HepG2 (cell line): ENCODE measurements around the gene U2AF2. TPM values are rescaled to one million over a fixed set of nuclear protein-coding genes. Genes with fewer than 3 reads are reported as not detected.

Experiments
- ATAC-seq: fragments of 200-7000 bp; cut with Tn5 transposase; 3 replicates; pipeline ENCODE4 v1.9.1; 2020; ENCODE audit warnings: mild to moderate bottlenecking, moderate library complexity
- BruUV-seq: library from RNA; stranded (reverse); fragments of 400-500 nt; replicated peaks from 2 replicates; lab custom pipeline; 2021; lab: Mats Ljungman, UMichigan
- CTCF ChIA-PET: fragments of 300-600 bp; formaldehyde crosslinking; extraction: SDS; loops from one replicate; lab custom pipeline; 2021; ENCODE audit warnings: low total read pairs, inconsistent platforms, low intra/inter-chr PET ratio; lab: Yijun Ruan, JAX
- POLR2A ChIA-PET: fragments of 350-600 bp; sonication (Branson Sonifier 250); formaldehyde crosslinking; loops from one replicate; lab custom pipeline; 2020; ENCODE audit warnings: antibody characterized with exemption, inconsistent platforms; lab: Yijun Ruan, JAX
- DNase-seq: peaks from one replicate; pipeline ENCODE4 v3.0.0-alpha.2; 2015; ENCODE audit warnings: low spot score
- FAIRE-seq: peaks from 3 replicates; lab custom pipeline; 2011; peaks lifted over from hg19 to GRCh38; lab: Jason Lieb, UNC
- H2AFZ ChIP-seq: one replicate; pipeline ENCODE4 v1.6.1; 2011; ENCODE audit warnings: low read length, inconsistent platforms
- H3K27ac ChIP-seq: fragments of 300-600 bp; 3 replicates; pipeline ENCODE4 v1.8.0; 2011; ENCODE audit warnings: mixed run types, mild to moderate bottlenecking, mixed read lengths, low read length, inconsistent platforms; ENCODE audit not compliant: insufficient read depth; ENCODE audit errors: extremely low read length
- H3K27me3 ChIP-seq, 2 experiments: fragments of 200-600 bp in 1 of 2; 2 replicates in 1 of 2; 3 replicates in 1 of 2; pipeline versions ENCODE4 v1.6.0 to v1.8.0; 2011; ENCODE audit warnings: low read length in 2 of 2, mild to moderate bottlenecking in 2 of 2, moderate library complexity in 2 of 2, inconsistent platforms in 1 of 2; ENCODE audit not compliant: insufficient read depth in 2 of 2, control insufficient read depth in 1 of 2
- H3K36me3 ChIP-seq, 2 experiments: fragments of 200-600 bp in 1 of 2; replicated peaks in 1 of 2; 2 replicates in 1 of 2; 3 replicates in 1 of 2; pipeline versions ENCODE4 v1.5.1 to v1.8.0; 2011; ENCODE audit warnings: low read length in 2 of 2, inconsistent platforms in 1 of 2; ENCODE audit not compliant: insufficient read depth in 2 of 2, control insufficient read depth in 1 of 2
- H3K4me1 ChIP-seq: 2 replicates; pipeline ENCODE4 v1.5.1; 2012; ENCODE audit warnings: low read length, inconsistent platforms; ENCODE audit not compliant: insufficient read depth
- H3K4me2 ChIP-seq: 2 replicates; pipeline ENCODE4 v1.6.0; 2011; ENCODE audit warnings: low read depth, low read length, inconsistent platforms
- H3K4me3 ChIP-seq, 3 experiments: fragments of 200-600 bp in 1 of 3; sonication (generic), shearing (Covaris generic) in 1 of 3; replicated peaks in 1 of 3; 2 replicates each; pipeline ENCODE4 v1.5.1; 2011 to 2016; ENCODE audit warnings: low read length in 3 of 3, inconsistent platforms in 2 of 3, low read depth in 2 of 3, mild to moderate bottlenecking in 2 of 3, control low read depth in 1 of 3, mixed read lengths in 1 of 3; ENCODE audit not compliant: insufficient read depth in 1 of 3
- H3K79me2 ChIP-seq: one replicate; pipeline ENCODE4 v1.6.1; 2011; ENCODE audit warnings: low read length, inconsistent platforms; ENCODE audit not compliant: insufficient read depth
- H3K9ac ChIP-seq: 2 replicates; pipeline ENCODE4 v1.6.0; 2011; ENCODE audit warnings: mild to moderate bottlenecking, low read depth, low read length, inconsistent platforms; ENCODE audit not compliant: insufficient read depth
- H3K9me3 ChIP-seq: 2 replicates; pipeline ENCODE4 v1.5.1; 2012; ENCODE audit warnings: mild to moderate bottlenecking, low read length
- H4K20me1 ChIP-seq: 2 replicates; pipeline ENCODE4 v1.6.0; 2011; ENCODE audit warnings: inconsistent platforms, mild to moderate bottlenecking, low read length, moderate library complexity; ENCODE audit not compliant: insufficient read depth
- AKAP8 ChIP-seq: sonication (generic); formaldehyde crosslinking; IDR thresholded peaks from 2 replicates; pipeline ENCODE4 v1.5.1; 2020; ENCODE audit warnings: mild to moderate bottlenecking, missing genetic modification reagents
- NCOA1 ChIP-seq: sonication (generic); formaldehyde crosslinking; IDR thresholded peaks from 2 replicates; pipeline ENCODE4 v1.9.0; 2021; ENCODE audit warnings: missing genetic modification reagents
- RERE ChIP-seq: IDR thresholded peaks from 2 replicates; pipeline ENCODE4 v1.6.1; 2016; ENCODE audit warnings: low read depth, missing genetic modification reagents, missing compliant biosample characterization
- ZNF180 ChIP-seq: sonication (generic); formaldehyde crosslinking; IDR thresholded peaks from 2 replicates; pipeline ENCODE4 v1.4.0; 2020; ENCODE audit warnings: low read depth, missing genetic modification reagents, borderline replicate concordance
- ZNF605 ChIP-seq: sonication (generic); formaldehyde crosslinking; IDR thresholded peaks from 2 replicates; pipeline ENCODE4 v1.8.0; 2022; ENCODE audit warnings: mild to moderate bottlenecking, missing genetic modification reagents
- WGBS: methylation state at CpG from one replicate; pipeline ENCODE4 v1.1.6; 2017; ENCODE audit warnings: low lambda C conversion rate; 5-methylcytosine and 5-hydroxymethylcytosine counted together
- in situ Hi-C: cut with HindIII; loops from 2 replicates; pipeline ENCODE4 v1.10.0; 2017; ENCODE audit warnings: low pct_unique_long_range_greater_than_20kb; ENCODE audit not compliant: extremely low pct_ligation_motif_present
- intact Hi-C: fragments of 100-400 bp; cut with micrococcal nuclease; formaldehyde crosslinking; loops from one replicate; pipeline ENCODE4 v1.10.0; 2022; ENCODE audit not compliant: unreplicated experiment
- polyA plus RNA-seq, 8 experiments: library from polyadenylated mRNA; depleted of rRNA in 3 of 8; stranded (reverse) in 7 of 8; unstranded in 1 of 8; fragments of >200 nt; fragmentation: Illumina TruSeq in 4 of 8; extraction: Trizol in 4 of 8; gene quantifications; 2 replicates each; pipeline versions ENCODE4 v1.2.1 to v1.2.3, GENCODE V29; 2011 to 2016; ENCODE audit warnings: low read depth in 4 of 8, missing spikeins in 1 of 8, mixed read lengths in 1 of 8; ENCODE audit not compliant: insufficient read depth in 1 of 8
- total RNA-seq, 5 experiments: library from RNA; depleted of rRNA; stranded (reverse); fragments of >200 nt; fragmentation: Illumina TruSeq; extraction: Trizol; gene quantifications; 2 replicates each; pipeline ENCODE4 v1.2.3, GENCODE V29; 2016; ENCODE audit warnings: low read depth in 1 of 5
- TF ChIP-seq, protein P1 (sequence below), 2 experiments: sonication (generic) in 1 of 2; formaldehyde crosslinking in 1 of 2; IDR thresholded peaks; 2 replicates each; pipeline versions ENCODE4 v1.5.1 to v1.6.1; 2011 to 2020; ENCODE audit warnings: borderline replicate concordance in 1 of 2, low read depth in 1 of 2, low read length in 1 of 2, mild to moderate bottlenecking in 1 of 2, missing genetic modification reagents in 1 of 2, moderate library complexity in 1 of 2
- TF ChIP-seq, protein P2 (sequence below): sonication (generic); formaldehyde crosslinking; IDR thresholded peaks from 2 replicates; pipeline ENCODE4 v1.5.1; 2020; ENCODE audit warnings: mild to moderate bottlenecking, missing genetic modification reagents, moderate library complexity
- TF ChIP-seq, protein P3 (sequence below): sonication (generic); formaldehyde crosslinking; IDR thresholded peaks from 2 replicates; pipeline ENCODE4 v1.4.0; 2020; ENCODE audit warnings: missing genetic modification reagents

U2AF2 gene
- total and polyA plus RNA-seq, 2 of the 13 experiments (the other 11 are each of a cell fraction or from before 2014, with no cell fraction given) = 84.3 to 124 TPM

- DNase-seq (no peak), FAIRE-seq (no peak), ATAC-seq (peak; percentile 6)
- Histone ChIP-seq H3K9me3 (no peaks in the 10 kb centered on the region), H2AFZ (no peak overlapping the region), H3K9ac (peak overlapping the region; percentile 84), H3K27ac (peak overlapping the region; percentile 7), H3K27me3 (no peaks in the 10 kb centered on the region; a peak in 1 of 5 replicates), H4K20me1 (no peaks in the 10 kb centered on the region), H3K36me3 (peaks cover 0 to 2% of the 10 kb centered on the region in 2 experiments; a peak in 1 of 5 replicates), H3K4me3 (peak overlapping the region; percentile 81 to 85 (median 84)), H3K79me2 (peaks cover 15% of the 10 kb centered on the region), H3K4me1 (peaks cover 42% of the 10 kb centered on the region), H3K4me2 (peak overlapping the region; percentile 95)
- 27% methylated on average over 12 of the region's 12 CpGs for WGBS
- intact Hi-C loops = loop anchor here (1.0 to 10.0 kb wide), 2 partner anchors 52 to 89 kb away; no protein-coding TSS in a partner anchor
- in situ Hi-C loops = loop anchor here (5.0 kb wide), 1 partner anchor 89 kb away; no protein-coding TSS in a partner anchor
- no TSS peak for BruUV-seq
- ChIA-PET POLR2A (interaction anchor here (0.7 to 2.8 kb wide), 12 partner anchors 14 to 347 kb away, joined by 3 to 23 read pairs (median 5); partner anchors contain the start of genes PPP6R1, ZNF628 and ZNF784), CTCF (interaction anchor here (3.0 kb wide), 1 partner anchor 90 kb away, joined by 25 read pairs; no protein-coding TSS in a partner anchor)
- TF ChIP-seq NCOA1 (CRISPR knock-in tag) (no peak), ZNF605 (CRISPR knock-in tag) (0 out of 2 replicates have a peak, but pooled peaks have one; percentile 35), ZNF180 (CRISPR knock-in tag) (no peak), RERE (CRISPR knock-in tag) (no peak), AKAP8 (CRISPR knock-in tag) (0 out of 2 replicates have a peak, but pooled peaks have one; percentile 41)
- TF ChIP-seq, protein P1, sequence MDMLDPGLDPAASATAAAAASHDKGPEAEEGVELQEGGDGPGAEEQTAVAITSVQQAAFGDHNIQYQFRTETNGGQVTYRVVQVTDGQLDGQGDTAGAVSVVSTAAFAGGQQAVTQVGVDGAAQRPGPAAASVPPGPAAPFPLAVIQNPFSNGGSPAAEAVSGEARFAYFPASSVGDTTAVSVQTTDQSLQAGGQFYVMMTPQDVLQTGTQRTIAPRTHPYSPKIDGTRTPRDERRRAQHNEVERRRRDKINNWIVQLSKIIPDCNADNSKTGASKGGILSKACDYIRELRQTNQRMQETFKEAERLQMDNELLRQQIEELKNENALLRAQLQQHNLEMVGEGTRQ (IDR thresholded peaks at IDR 0.05; ENCODE audit: low read depth, low read length) = no peak
- TF ChIP-seq, protein P1 (CRISPR knock-in tag; IDR thresholded peaks at IDR 0.05; ENCODE audit: borderline replicate concordance) = no peak
- TF ChIP-seq, protein P2, sequence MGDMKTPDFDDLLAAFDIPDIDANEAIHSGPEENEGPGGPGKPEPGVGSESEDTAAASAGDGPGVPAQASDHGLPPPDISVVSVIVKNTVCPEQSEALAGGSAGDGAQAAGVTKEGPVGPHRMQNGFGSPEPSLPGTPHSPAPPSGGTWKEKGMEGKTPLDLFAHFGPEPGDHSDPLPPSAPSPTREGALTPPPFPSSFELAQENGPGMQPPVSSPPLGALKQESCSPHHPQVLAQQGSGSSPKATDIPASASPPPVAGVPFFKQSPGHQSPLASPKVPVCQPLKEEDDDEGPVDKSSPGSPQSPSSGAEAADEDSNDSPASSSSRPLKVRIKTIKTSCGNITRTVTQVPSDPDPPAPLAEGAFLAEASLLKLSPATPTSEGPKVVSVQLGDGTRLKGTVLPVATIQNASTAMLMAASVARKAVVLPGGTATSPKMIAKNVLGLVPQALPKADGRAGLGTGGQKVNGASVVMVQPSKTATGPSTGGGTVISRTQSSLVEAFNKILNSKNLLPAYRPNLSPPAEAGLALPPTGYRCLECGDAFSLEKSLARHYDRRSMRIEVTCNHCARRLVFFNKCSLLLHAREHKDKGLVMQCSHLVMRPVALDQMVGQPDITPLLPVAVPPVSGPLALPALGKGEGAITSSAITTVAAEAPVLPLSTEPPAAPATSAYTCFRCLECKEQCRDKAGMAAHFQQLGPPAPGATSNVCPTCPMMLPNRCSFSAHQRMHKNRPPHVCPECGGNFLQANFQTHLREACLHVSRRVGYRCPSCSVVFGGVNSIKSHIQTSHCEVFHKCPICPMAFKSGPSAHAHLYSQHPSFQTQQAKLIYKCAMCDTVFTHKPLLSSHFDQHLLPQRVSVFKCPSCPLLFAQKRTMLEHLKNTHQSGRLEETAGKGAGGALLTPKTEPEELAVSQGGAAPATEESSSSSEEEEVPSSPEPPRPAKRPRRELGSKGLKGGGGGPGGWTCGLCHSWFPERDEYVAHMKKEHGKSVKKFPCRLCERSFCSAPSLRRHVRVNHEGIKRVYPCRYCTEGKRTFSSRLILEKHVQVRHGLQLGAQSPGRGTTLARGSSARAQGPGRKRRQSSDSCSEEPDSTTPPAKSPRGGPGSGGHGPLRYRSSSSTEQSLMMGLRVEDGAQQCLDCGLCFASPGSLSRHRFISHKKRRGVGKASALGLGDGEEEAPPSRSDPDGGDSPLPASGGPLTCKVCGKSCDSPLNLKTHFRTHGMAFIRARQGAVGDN = 0 out of 2 replicates have a peak, but pooled peaks have one; percentile 3
- TF ChIP-seq, protein P3, sequence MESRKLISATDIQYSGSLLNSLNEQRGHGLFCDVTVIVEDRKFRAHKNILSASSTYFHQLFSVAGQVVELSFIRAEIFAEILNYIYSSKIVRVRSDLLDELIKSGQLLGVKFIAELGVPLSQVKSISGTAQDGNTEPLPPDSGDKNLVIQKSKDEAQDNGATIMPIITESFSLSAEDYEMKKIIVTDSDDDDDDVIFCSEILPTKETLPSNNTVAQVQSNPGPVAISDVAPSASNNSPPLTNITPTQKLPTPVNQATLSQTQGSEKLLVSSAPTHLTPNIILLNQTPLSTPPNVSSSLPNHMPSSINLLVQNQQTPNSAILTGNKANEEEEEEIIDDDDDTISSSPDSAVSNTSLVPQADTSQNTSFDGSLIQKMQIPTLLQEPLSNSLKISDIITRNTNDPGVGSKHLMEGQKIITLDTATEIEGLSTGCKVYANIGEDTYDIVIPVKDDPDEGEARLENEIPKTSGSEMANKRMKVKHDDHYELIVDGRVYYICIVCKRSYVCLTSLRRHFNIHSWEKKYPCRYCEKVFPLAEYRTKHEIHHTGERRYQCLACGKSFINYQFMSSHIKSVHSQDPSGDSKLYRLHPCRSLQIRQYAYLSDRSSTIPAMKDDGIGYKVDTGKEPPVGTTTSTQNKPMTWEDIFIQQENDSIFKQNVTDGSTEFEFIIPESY (CRISPR knock-in tag) = 0 out of 2 replicates have a peak, but pooled peaks have one; percentile 3
Observed at GRCh38 chr19:55606471-55606787, 48.4 kb upstream of the U2AF2 start.
